GM18520 (cell line): ENCODE data around the gene BID.

ENCODE experiments used
- ATAC-seq: cut with Tn5 transposase; IDR thresholded peaks from one replicate; pipeline ENCODE4 v1.9.1; 2021; ENCODE audit not compliant: unreplicated experiment

Gene BID

GRCh38 chr22:17803609-17804270 is 29.5 kb upstream of the BID start:
- ATAC-seq: no peak

GRCh38 chr22:17802822-17803221 is 28.6 kb upstream of the BID start:
- ATAC-seq: no peak

- no peak for ATAC-seq
Observed at GRCh38 chr22:17802411-17802810, 28.1 kb upstream of the BID start.

GRCh38 chr22:17797721-17798559 is 23.7 kb upstream of the BID start:
- ATAC-seq: no peak

- ATAC-seq: no peak
Observed at GRCh38 chr22:17796695-17797094, 22.4 kb upstream of the BID start.

- ATAC-seq: no peak
Observed at GRCh38 chr22:17795661-17796548, 21.6 kb upstream of the BID start.

DNA sequence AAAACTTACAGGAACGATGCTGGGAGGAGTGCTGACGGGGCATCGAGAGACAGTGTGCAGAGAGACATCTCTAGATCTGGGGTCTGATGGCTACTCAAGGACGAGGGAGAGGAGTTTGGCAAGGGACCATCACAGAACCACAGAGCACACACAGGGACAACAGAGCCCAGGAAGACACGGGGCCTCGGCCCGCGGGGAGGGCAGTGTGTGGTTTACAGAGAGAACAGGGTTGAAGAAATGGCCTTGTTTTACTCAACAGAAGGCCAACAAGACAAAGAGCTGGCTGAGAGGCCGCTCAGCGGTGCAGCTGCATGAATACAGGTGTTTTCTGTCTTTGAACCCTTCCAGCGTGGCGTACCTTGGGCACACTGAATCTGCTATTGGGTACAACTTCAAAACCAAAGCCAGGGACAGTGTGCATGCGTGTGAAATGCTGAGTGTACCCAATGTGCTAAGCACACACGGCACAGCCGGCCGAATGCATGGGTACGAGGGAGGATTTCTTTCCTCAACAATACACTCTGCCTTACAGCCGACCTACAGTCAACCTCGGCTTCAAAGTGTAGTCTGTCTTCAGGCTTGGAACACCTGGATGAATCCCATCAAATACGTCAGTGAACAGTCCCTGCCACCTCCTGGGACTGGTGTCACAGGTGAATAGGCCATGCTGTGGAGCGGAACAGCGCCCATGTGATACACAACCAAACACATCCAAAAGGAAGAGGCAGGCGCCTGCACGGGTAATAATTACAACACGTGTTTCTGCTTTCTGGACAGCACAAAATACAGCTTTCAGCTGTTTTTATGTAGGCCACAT is 20.7 kb upstream of the BID start:
- no peak for ATAC-seq

DNA sequence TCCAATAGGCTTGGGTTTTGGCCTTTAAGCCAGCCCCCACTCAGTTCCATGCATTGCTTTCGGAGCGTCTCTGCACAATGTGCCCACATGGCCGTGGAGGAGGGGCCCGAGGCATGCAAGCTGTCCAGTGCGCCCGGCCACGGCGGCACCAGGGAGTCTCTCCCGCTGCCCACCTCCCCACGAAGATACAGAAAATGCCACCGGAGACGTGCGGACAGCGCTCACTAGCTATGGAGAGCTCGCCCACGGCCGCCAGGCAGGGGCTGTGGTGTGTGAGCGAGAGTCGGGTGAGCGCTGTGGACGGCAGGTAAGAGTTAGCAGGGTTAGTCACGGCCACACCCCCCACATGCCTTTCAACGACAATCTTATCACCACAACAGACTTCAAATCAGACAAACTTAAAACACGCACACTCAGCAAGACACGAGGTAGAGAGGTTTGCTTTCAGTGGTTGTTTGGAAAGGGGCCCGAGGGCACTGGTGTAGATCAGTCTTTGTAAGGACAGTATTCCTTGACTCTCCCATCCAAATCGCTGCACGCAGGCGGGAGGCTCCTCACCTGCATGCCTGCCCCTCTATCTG is 18.7 kb upstream of the BID start:
- ATAC-seq: no peak

- no peak for ATAC-seq
Observed at GRCh38 chr22:17792299-17792698, 18.0 kb upstream of the BID start.

DNA sequence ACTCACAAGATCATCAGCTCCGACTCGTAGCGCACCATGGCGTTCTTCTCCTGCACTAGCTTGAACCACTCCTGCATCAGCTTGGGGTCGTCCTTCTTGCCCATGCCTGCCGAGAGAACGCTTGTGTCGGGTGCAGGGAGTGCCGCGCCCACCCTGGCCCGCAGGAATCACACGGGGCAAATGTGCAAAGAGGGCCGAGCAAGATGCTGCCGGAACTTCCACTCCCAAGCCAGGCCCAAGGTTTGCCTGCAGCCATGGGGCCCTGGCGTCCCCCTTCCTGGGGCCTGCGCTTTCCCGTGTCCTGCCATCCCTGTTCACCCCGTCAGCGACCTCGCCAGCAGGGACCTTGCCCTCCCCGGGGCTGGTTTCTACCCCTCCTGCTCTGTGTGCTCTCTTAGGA is 16.9 kb upstream of the BID start:
- no peak for ATAC-seq

DNA sequence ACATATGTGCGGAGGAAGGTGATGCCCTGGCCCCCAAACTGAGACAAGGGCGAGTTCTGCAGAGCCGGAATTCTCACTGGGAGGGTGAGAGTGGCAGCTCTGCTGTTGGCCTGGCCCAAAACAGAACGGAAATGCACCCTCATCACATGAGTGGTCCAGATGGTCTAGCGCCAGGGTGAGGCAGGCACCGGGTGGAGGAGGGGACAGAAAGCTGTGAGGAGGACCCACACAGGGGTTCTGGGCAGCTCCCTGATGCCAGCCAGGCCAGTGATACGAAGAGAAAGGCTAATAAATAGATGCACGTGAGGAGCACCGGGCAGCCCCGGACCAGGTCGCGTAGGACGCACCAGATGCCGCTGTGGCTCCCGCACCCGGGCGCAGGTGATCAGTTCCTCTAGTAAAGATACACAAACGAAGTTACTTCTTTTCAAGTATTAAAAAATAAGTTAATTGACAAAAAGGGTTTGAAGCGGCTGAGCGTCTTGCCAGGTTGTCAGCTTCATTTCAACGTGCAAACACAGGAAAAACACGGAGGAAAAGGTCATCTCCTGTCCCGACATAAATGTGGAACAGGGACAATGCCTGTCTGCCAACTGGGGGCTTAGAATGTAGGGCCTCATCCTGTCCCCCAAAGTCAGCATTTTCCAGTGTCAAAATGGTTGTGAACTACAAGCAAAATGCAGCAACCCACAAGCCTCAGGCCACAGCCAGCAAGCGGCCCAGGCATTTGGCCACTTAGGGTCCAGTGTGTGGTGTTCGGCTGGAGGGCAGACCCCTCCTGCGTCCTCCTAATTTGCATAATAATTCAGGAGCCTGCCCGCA is 15.3 kb upstream of the BID start:
- ATAC-seq: no peak

DNA sequence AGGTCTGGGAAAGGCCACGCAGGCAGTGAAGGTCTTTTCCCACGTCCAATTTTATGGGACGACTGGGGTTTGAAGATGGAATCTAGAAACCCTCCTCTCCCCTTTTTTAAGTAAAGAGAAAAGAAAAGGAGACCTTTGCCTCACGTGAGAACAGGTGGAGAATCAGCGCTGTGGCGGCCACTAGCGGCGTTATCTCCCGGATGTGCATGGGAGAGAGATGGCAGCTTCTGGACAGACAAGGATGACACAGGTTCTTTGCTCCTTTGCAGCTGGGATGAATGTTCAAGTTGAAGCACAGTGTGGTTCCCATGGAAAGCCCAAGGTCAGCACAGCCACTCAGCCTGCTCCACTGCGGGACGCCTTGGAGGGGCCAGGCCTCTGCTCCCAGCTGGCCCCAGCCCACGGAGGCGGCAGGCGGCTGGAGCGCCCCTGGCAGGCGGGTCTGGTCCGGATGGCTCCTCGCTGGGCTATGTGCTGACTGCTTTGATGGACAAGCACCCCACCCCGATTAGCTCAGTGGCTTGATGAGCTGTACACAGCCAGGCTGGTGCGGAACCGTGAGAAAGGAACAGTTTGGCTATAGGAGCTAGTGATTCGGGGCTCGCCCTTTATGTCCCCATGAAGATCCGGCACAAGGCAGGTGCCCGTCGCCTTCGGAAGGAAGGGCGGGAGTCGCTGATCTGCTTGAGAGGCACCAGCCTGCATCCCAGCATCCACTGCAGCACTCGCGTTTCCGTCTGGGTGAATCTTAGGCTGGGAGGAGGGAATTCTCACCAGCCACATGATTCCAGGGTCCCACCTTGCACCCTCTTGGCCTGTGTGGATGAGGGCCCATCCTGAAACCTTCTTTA is 14.5 kb upstream of the BID start:
- no peak for ATAC-seq

- no peak for ATAC-seq
Observed at GRCh38 chr22:17787716-17788330, 13.6 kb upstream of the BID start.

DNA sequence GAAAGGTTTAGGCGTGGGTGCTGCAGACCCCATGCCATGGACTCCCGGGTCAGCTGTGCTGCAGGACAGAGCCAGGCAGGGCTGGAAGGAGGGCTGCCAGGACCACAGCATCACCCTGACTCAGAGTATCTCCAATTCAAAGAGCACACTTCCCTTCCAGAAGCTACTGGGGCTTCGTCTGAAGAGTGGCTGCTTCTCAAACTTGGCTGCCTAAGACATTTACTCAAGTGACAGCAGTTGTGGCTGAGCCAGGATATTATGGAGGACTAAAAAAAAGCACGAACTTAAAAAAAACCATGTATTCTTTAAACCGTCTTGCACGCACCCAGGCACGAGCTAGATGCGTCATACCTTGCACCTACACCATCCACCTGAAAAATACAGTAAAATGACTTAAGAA is 13.0 kb upstream of the BID start:
- no peak for ATAC-seq

DNA sequence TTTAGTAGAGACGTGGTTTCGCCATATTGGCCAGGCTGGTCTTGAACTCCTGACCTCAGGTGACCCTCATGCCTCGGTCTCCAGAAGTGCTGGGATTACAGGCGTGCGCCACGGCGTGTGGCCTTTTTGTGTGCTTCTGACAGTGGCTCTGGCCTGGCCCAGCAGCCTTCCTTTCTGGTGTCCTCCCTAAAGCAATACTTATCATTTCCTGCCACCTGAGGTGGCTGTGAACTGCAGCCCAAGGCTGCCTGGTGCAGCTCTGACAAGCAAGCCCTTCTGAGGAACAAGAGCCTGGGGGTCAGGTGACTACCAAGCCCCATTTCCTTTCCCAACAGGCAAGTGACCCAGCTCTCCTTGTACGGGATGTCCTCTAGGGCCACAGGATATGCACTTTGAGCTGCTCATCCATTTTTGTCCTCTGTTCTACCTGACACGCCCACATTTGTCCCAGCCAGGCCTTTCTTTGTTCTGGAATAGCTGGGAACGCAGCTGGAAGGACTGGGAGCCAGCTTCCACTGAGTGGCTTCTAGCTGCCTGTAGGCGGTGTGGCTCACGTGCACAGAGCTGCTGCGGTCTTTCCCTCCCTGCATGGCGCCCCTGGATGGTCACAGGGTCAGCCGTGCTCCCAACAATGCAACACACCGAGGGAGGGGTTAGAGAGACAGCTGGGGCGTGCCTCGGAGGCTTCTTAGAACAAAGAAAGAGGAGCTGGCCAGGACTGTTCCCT is 12.3 kb upstream of the BID start:
- no peak for ATAC-seq

GRCh38 chr22:17785185-17786184 is 11.2 kb upstream of the BID start:
- ATAC-seq: no peak
